Left ventricle myocardium superior (tissue), 1 donor: ENCODE measurements around the gene SLC8A1. TPM values are rescaled to one million over a fixed set of nuclear protein-coding genes. Genes with fewer than 3 reads are reported as not detected.

Experiments
- ATAC-seq: fragments of 200-7000 bp; cut with Tn5 transposase; one replicate; pipeline ENCODE4 v1.9.1; 2020; ENCODE audit warnings: mild to moderate bottlenecking, moderate library complexity
- DNase-seq: peaks from one replicate; pipeline ENCODE4 v3.0.0-alpha.2; 2020
- intact Hi-C: fragments of 100-400 bp; cut with micrococcal nuclease; formaldehyde crosslinking; loops from one replicate; pipeline ENCODE4 v1.11.0; 2022
- total RNA-seq: library from RNA; stranded (reverse); fragmentation: NEBNext Ultra II Directional; extraction: Animal tissue kit (Norgen Biotek cat#: 25700); gene quantifications from one replicate; pipeline ENCODE4 v1.2.1, GENCODE V29; 2021
- donor health status: DM: no; HTN: yes; CAD: no; lungs with severe emphysema.

Gene SLC8A1
- total RNA-seq, 1 donor from 2014 or later: 1,122 TPM

- ATAC-seq: peak; percentile 23
- DNase-seq: no peak
- intact Hi-C loops: no loop called here
Observed at GRCh38 chr2:40161986-40162385, 289.9 kb downstream of the SLC8A1 start.

- intact Hi-C loops: no loop called here
- peak; percentile 15 for ATAC-seq
- no peak for DNase-seq
Observed at GRCh38 chr2:40160751-40161218, 291.1 kb downstream of the SLC8A1 start.

GRCh38 chr2:40159333-40159732 lies 292.6 kb downstream of the SLC8A1 start:
- ATAC-seq (no peak), DNase-seq (no peak)
- intact Hi-C loops: no loop called here

GRCh38 chr2:40158781-40159180 lies 293.1 kb downstream of the SLC8A1 start:
- no peak for DNase-seq
- no peak for ATAC-seq
- intact Hi-C loops: no loop called here

GRCh38 chr2:40155728-40156127 lies 296.2 kb downstream of the SLC8A1 start:
- no peak for DNase-seq
- peak; percentile 28 for ATAC-seq
- intact Hi-C loops: no loop called here

GRCh38 chr2:40150266-40150665 lies 301.6 kb downstream of the SLC8A1 start:
- ATAC-seq (no peak), DNase-seq (no peak)
- intact Hi-C loops: no loop called here

GRCh38 chr2:40148334-40148733 lies 303.6 kb downstream of the SLC8A1 start:
- intact Hi-C loops: no loop called here
- DNase-seq (no peak), ATAC-seq (no peak)

GRCh38 chr2:40147360-40147759 lies 304.5 kb downstream of the SLC8A1 start:
- intact Hi-C loops: no loop called here
- DNase-seq (no peak), ATAC-seq (peak; percentile 62)

GRCh38 chr2:40144022-40144421 lies 307.9 kb downstream of the SLC8A1 start:
- intact Hi-C loops: no loop called here
- ATAC-seq (no peak), DNase-seq (no peak)

- DNase-seq (no peak), ATAC-seq (no peak)
- intact Hi-C loops: no loop called here
Observed at GRCh38 chr2:40138314-40138713, 313.6 kb downstream of the SLC8A1 start.

- intact Hi-C loops: no loop called here
- ATAC-seq: peak; percentile 18
- no peak for DNase-seq
Observed at GRCh38 chr2:40131081-40131704, 320.7 kb downstream of the SLC8A1 start.

- intact Hi-C loops: no loop called here
- ATAC-seq (peak; percentile 90), DNase-seq (peak; percentile 68)
Observed at GRCh38 chr2:40130251-40130994, 321.5 kb downstream of the SLC8A1 start.

GRCh38 chr2:40129725-40130124 lies 322.2 kb downstream of the SLC8A1 start:
- ATAC-seq: peak; percentile 83

GRCh38 chr2:40128796-40129195 lies 323.1 kb downstream of the SLC8A1 start:
- intact Hi-C loops: no loop called here
- DNase-seq (no peak), ATAC-seq (no peak)

More at GRCh38 chr2:40129725-40130124, 322.2 kb downstream of the SLC8A1 start:
- DNase-seq: peak; percentile 43
- intact Hi-C loops: no loop called here

GRCh38 chr2:40127890-40128557 lies 323.9 kb downstream of the SLC8A1 start:
- ATAC-seq: no peak
- no peak for DNase-seq
- intact Hi-C loops: no loop called here

GRCh38 chr2:40127146-40127545 lies 324.7 kb downstream of the SLC8A1 start:
- DNase-seq (no peak), ATAC-seq (no peak)
- intact Hi-C loops: no loop called here

- DNase-seq (no peak), ATAC-seq (no peak)
- intact Hi-C loops: no loop called here
Observed at GRCh38 chr2:40126006-40126405, 325.9 kb downstream of the SLC8A1 start.

GRCh38 chr2:40123746-40124145 lies 328.1 kb downstream of the SLC8A1 start:
- intact Hi-C loops: no loop called here
- DNase-seq (no peak), ATAC-seq (no peak)

- DNase-seq (no peak), ATAC-seq (no peak)
- intact Hi-C loops: no loop called here
Observed at GRCh38 chr2:40123326-40123725, 328.6 kb downstream of the SLC8A1 start.

- no peak for ATAC-seq
Observed at GRCh38 chr2:40120957-40121356, 330.9 kb downstream of the SLC8A1 start.

More at GRCh38 chr2:40120957-40121356, 330.9 kb downstream of the SLC8A1 start:
- no peak for DNase-seq
- intact Hi-C loops: no loop called here
